Kidney capillary endothelial cell (primary cell): ENCODE results near the gene PPEF2.

Experiments used
- DNase-seq: peaks from one replicate; pipeline ENCODE4 v3.0.0-alpha.2; 2018; ENCODE audit warnings: low spot score

PPEF2 gene

GRCh38 chr4:75831856-75832405 lies 70.3 kb downstream of the PPEF2 start:
- DNase-seq: no peak

- no peak for DNase-seq
Measured at GRCh38 chr4:75830906-75831305, 71.3 kb downstream of the PPEF2 start.

- DNase-seq: no peak
Measured at GRCh38 chr4:75823812-75824211, 78.4 kb downstream of the PPEF2 start.

GRCh38 chr4:75822416-75822815 lies 79.8 kb downstream of the PPEF2 start:
- no peak for DNase-seq

- no peak for DNase-seq
Measured at GRCh38 chr4:75821966-75822365, 80.3 kb downstream of the PPEF2 start.

- DNase-seq: no peak
Measured at GRCh38 chr4:75821216-75821615, 81.0 kb downstream of the PPEF2 start.

- DNase-seq: no peak
Measured at GRCh38 chr4:75820676-75821075, 81.6 kb downstream of the PPEF2 start.

- DNase-seq: no peak
Measured at GRCh38 chr4:75820197-75820596, 82.1 kb downstream of the PPEF2 start.

GRCh38 chr4:75819121-75819520 lies 83.1 kb downstream of the PPEF2 start:
- DNase-seq: no peak

GRCh38 chr4:75817901-75818300 lies 84.4 kb downstream of the PPEF2 start:
- DNase-seq: no peak
